GM18508 (cell line): ENCODE results near the gene ZNF362.
"Not testable (repeated sequence)": the region's sequence is repeated elsewhere in the genome, so short reads cannot be mapped to it uniquely, and the experiment has no call there.

Experiments used
- ATAC-seq: cut with Tn5 transposase; IDR thresholded peaks from one replicate; pipeline ENCODE4 v1.9.1; 2021; ENCODE audit warnings: moderate number of reproducible peaks; ENCODE audit not compliant: insufficient read depth, unreplicated experiment

The ZNF362 gene, protein sequence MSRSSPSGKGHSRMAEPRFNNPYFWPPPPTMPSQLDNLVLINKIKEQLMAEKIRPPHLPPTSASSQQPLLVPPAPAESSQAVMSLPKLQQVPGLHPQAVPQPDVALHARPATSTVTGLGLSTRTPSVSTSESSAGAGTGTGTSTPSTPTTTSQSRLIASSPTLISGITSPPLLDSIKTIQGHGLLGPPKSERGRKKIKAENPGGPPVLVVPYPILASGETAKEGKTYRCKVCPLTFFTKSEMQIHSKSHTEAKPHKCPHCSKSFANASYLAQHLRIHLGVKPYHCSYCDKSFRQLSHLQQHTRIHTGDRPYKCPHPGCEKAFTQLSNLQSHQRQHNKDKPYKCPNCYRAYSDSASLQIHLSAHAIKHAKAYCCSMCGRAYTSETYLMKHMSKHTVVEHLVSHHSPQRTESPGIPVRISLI

DNA sequence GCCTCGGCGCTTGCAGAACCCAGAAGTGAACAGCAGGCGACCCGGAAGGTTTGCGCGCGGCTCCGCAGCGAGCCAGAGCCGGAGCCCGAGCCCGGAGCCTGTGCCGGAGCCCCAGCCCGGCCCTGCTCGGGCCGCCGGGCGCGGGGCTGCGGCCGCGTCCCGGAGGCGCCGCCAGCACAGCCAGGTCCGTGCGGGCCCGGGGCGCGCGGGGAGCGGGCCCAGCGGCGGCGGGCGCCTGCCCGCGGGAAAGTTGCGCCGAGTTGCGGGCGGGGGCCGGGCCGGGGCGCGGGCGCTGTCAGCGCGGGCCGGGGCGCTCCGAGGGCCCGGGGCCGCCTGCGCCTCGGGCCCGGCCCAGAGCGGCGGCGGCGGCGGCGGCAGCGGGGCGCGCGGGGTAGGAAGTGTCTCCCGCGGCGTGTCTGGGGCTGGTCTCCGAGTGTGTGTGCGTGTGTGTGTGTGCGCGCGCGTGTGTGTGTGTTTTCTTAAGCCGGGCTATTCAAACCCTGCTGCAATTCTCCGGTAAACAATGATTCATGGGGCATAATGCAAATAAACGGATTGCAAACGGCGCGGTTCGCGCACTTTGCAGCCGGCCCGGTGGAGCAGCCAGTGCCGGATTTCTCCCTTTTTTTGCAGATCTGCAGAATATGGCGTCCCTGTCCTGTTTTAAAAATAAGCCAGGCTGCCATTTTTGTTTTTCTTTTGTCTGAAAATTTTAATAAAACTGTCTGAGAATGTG is at the start of gene ZNF362:
ZNF362 (plus strand) TSS at position 22 of the 736 bp plus-strand sequence. CDS start 14,083 bp downstream, outside the sequence.
- ATAC-seq = no peak

DNA sequence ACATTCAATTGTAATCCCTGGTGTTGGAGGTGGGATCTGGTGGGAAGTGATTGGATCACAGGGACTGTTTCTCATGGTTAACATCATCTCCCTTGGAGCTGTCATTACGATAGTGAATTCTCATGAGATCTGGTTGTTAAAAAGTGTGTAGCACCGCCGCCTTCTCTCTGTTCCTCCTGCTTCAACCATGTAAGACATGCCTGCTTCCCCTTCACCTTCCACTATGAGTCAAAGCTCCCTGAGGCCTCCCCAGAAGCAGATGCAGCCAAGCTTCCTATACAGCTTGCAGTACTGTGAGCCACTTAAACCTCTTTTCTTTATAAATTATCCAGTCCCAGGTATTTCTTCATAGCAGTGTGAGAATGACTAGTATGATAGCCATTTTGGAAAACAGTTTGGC is 44.3 kb upstream of the ZNF362 start:
- ATAC-seq = no peak

DNA sequence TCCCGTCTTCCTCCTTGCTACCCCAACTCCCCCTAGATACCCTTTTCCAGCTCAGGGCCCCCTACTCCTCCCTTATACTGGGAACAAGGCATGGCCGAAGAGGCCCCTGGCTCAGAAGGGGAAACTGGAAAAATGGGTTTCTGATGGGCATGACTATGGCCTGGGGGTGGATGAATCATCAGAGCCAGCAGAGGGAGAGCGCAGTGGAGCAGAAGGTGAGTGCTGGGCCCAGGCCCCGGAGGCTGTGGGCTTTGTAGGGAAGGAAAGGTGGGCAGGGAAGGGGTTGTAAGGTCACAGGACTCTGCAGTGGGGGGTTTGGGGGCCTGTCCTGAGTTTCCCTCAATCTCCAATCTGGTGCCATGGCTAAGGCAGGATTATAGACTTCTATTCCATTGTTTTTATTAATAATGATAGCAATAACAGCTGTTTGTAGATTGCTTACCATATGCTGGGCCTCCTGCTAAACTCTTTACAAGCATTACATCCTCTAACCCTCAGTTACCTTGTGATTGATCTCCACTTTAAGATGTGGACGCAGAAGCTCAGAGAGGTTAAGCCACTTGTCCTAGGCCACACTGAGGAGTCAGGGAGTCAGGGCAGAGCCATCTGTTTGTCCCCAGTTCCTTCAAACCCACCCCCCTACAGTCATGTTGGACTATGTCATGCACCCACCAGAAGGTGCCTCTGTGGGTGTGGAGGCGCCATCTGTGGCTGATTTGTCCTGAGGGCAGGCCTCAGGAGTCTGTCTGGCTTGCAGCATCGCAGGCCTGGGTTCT is 36.2 kb upstream of the ZNF362 start:
- ATAC-seq = no peak

DNA sequence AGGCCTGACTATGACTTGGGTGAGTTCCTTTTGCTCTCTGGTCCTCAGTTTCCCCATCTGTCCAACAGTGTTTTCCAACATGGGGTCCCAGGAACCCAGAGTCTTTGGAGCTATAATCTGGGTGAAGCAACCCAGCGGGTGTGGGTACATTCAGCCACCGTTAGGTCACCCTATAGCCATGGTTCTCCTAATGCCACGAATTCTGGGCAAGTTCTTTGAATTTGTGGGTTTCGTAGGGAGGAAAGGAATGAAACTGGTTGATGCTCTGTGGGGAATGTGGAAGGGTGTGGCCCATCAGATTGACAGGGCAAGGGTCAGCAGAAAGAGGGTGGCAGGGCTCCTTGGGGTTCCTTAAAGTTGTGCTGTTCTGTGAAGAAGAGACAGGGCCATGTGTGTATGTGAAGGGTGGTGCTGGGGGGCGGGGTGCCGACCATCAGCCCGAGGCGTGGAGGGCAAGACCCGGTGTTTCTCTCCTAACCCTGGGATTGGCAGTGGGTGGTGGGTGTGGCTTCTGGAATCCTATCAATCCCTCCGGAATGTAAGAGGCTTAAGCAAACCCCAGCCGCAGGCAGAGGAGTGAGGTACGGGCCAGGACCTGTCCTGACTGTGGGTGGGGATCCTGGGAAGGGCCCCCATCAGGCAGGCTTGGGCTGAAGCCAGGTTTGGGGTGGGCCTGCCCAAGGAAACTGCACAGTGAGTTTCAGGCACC is 35.5 kb upstream of the ZNF362 start:
- ATAC-seq = no peak

DNA sequence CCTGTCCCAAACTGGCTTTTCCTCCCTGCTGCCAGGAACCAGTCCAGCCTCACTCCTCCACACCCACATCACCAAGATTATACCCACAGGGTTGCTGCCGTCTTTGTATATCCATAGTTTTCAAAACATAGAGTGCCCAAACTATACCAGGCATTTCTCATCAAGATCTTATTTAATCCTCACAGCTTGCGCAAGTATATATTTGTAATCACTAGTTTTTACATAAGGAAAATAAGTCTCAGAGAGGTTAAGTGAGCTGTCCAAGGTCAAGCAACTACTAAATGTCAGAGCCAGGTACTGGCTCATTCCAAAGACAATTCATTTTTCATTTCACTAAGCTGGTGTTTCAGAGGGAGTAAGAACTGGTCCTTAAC is 34.9 kb upstream of the ZNF362 start:
- ATAC-seq = no peak

DNA sequence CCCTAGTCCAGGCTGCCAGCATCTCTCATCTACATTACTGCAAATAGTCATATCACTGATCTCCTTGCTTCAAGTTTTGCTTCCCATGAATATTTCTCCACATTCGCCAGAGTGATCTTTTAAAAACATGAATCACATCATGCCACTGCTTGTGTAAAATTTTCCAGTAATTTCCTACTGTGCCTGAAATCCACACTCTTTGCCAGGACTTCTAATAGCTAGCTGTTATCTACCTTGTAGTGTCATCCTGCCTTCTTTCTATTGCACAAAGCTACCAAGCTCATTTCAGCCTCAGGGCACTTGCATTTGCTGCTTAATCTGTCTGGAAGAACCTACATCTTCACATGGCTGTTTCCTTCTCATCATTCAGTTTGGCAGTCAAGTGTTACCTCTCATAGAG is 33.9 kb upstream of the ZNF362 start:
- no peak for ATAC-seq

DNA sequence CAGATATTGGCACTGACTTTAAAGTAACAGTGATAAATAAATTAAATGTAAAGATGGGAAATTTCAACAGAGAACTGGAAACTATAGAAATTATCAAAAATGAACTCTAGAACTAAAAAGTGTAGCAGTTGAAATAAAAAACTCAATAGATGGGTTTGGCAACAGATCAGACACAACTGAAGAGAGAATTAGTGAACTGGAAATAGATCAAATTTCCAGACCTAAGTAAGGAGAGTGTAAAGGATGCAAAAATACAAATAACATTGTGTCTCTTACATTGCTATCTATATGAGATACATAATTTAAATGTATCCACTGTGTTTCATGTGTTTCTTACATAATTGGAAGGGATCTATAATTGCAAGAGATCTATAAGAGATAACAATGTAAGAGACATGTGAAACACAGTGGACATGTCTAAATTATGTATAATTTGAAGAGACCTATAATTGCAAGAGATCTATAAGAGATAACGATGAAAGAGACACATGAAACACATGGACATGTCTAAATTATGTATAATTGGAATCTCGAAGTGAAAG is 32.1 kb upstream of the ZNF362 start:
- ATAC-seq = no peak

DNA sequence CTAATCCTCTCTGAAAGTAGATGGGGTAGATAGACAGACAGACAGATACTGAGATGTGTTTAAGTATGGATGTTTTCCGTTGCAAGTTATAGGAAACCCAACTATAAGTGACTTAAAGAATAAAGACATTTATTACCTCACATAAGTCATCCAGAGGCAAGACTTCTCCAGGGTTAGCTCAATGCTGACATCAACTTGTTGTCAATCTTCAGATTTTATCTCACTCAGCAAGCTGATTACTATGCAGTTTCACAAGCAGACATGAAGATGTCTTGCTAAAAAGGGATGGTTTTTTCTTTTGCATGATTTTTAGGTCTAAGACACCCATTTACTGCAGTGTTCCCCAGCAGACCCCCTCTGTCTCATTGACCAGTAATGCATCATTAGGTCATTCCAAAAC is 30.7 kb upstream of the ZNF362 start:
- ATAC-seq = no peak

DNA sequence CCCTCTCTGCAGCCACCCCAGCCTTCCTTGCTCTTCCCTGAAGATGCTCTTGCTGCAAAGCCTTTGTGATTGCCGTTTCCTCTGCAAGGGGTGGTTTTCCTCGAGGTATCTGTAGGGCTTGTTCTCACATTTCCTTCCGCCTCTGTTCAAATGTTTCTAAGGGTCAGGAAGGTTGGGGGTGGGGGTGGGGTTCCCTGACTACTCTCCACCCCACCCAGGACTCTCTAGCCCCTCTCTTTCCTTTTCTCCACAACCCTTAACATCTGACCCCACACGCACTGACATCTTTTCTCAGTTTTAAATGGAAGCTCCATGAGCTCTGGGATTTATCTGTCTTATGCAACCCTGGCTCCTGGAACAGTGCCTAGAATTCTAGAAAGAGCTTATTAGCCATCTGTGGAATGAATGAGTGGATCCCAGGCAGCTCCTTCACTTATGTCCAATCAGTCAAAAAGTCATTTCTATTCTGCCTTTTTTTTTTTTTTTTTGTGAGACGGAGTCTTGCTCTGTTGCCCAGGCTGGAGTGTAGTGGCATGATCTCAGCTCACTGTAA is 27.3 kb upstream of the ZNF362 start:
- ATAC-seq = no peak

DNA sequence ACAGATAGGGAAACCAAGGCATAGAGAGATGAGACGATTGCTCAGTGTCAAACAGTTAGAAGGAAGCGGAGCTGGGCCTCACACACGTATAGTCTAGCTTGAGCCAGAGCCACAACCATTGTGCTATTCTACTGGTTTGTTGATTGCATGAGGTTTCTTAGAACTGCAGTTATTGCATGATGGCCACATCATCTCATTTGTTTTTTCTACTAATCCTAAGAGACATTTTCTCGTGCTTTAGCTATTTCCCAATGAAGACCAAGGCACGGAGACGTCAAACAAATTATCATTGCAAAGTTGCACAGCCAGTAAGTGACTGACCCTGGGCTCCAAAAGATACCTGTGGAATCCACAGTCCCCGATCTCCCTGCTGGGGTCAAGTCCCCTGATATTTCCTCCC is 25.1 kb upstream of the ZNF362 start:
- ATAC-seq = no peak

DNA sequence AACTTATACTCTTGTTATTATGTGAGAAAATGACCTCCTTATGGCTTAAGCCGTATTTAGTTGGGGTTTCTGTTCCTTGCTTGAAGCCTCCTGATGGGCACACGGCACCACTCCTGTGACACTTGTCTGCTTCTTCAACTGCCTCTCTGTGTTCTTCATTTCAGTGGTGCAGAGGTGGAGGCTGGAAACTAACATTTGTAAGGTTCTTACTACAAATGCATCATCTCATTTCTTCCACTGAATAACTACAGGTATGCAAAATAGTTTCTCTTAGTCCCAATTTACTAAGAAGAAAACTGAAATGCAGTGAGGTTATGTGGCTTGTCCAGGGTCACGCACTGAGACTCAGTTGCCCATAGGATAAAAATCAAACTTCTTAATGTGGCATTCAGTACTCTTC is 23.6 kb upstream of the ZNF362 start:
- ATAC-seq = no peak

DNA sequence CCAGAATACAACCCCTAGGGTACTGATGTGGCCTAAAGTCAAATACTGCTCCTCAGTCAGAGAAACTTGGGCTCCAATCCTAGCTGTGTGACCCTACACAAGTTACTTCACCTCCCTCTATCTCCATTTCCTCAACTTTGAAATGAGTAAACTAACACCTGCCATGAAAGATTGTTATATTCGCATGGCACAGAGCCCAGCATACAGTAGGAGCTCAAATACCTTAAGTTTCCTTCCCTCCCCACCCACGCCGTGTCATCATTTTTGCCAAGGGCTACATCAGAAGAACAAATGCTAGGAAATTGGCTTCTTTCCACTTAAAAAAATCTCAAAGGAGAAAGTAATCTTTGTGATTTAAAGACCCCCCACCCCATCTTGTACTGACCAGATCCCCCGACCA is 22.2 kb upstream of the ZNF362 start:
- ATAC-seq = no peak

DNA sequence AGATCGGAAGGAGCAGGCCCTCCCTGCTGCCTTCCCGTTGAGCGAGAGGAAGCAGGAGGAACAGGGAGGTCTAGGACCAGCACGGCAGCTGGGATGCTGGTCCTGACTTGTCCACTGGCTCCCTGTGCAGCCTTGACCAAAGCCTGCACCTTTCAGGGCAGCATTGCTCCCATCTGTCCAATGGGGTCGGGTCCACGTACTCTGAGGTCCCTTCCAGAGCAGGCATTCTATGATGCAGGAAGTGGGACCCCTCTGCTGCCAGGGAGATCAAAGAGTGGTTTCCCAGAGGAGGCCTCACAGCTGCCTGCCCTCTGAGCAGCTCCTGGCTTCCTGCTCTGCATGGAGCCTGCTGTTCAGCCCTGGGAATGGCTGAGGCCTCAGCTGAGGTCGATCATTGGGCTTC is 21.7 kb upstream of the ZNF362 start:
- no peak for ATAC-seq

DNA sequence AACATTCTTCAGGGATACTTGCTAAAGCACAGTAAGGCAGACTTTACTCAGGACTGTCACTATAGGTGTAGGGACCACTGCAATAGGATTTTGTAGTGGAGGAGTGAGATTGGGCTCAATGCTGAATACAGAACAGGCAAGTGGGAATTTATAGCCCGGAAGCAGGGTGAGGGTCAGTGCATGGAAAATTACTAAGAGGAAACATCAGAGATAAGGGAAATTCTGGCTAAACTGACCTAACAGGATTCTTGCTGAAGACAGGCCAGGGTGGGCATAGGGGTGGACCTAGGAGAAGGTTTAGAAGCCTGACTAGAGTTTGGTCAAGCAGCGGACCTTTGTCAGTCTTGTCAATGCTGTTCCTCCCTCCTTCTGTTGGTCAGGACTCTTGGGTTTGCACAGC is 20.8 kb upstream of the ZNF362 start:
- ATAC-seq = no peak

DNA sequence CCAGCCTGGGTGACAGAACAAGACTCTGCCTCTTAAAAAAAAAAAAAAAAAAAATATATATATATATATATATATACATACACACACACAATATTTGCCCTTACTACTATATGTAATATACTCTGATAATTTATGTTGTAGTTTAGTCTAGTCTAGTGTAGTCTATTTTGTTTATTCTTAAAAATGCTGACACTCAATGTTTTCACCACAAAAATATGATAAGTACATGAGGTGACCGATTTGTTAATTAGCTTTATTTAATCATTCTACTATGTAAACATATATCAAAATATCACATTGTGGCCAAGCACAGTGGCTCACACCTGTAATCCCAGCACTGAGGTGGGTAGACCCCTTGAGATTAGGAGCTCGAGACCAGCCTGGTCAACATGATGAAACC is 19.8 kb upstream of the ZNF362 start:
- no peak for ATAC-seq

DNA sequence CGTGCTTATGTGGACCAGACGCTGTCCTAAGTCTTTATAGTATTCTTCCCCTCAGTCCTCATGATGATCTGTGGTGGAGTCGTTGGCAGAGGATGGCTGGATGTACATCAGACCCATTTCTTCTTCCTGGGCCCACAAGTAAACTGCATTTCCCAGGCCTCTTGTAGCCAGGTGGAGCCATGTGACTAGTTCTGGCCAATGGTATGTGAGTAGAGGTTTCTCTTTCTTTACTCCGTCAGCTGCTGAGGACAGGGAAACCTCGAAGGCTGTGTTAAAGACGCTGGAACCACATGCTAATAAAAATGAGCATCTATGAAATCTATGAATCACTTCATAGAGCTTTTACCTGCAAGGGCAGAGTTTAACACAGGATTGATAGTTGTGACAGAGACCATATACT is 18.7 kb upstream of the ZNF362 start:
- ATAC-seq = no peak

DNA sequence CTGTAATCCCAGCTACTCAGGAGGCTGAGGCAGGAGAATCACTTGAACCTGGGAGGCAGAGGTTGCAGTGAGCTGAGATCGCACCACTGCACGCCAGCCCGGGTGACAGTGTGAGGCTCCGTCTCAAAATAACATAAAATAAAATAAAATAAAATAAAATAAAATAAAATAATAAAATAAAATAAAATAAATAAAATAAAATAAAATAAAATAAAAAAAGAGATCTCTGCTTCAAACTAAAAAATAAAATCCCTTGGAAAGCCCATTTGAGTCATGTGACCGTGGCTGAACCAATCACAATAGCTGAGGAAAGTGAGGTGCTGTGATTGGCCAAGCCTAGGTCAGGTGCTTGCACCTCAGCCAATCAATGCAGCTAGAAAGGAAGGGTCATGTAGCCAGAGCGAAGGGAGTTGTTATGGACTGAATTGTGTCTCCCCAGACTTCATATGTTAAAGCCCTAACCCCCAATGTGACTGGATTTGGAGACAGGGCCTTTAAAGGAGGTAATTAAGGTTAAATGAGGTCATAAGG is 18.0 kb upstream of the ZNF362 start:
- ATAC-seq = not testable (repeated sequence)

DNA sequence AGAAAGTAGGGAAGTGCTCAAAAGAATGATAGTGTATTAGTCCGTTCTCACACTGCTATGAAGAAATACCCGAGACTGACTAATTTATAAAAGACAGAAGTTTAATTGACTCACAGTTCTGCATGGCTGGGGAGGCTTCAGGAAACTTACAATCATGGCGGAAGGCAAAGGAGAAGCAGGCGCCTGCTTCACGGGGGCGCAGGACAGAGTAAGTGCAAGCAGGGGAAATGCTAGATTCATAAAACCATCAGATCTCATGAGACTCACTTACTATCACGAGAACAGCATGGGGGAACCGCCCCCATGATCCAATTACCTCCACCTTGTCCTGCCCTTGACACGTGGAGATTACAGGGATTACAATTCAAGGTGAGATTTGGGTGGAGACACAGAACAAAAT is 16.9 kb upstream of the ZNF362 start:
- ATAC-seq = not testable (repeated sequence)

DNA sequence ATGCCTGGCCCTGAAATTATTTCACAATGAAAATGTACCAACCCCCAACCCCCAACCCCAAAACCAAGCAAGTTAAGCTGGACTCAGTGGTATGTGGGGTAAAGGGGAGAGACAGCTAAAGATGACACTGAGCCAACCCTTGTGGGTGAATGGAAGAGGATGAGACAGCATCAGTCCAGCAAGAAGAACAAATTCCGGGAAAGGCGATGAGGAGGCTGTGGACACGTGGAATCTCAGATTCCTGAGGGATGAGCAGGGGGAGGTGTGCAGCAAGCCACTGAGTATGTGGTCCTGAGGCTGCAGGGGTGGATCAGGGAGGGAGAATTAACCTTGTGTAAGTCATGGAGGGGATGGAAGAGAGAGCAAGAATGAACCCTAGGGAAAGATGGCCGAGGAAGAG is 14.4 kb upstream of the ZNF362 start:
- no peak for ATAC-seq

DNA sequence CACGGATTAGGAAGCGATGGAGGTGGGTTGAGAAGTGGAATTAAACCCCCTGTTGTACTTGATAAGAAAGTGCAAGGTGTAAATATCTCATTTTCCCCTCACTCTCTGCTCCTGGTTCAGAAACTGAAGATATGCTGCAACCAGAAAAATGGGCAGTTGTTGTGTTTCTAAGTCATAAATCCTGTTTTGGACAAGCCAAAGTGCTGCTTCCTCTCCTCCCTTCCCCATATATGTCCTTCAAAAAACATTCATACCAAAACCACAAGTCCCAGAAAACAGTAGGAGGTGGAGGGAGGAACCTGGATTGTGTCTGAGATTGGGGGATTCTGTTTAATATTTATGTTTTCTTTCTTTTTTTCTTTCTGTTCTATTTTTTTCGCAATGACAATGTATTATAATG is 13.6 kb upstream of the ZNF362 start:
- ATAC-seq = no peak
